H1 (cell line): ENCODE data around the gene TRIM44. TPM values are rescaled to one million over a fixed set of nuclear protein-coding genes. Genes with fewer than 3 reads are reported as not detected.

Experiments used
- CTCF ChIA-PET: fragments of 300-600 bp; sonication (Branson Sonifier 250); formaldehyde crosslinking; loops from one replicate; lab custom pipeline; 2021; ENCODE audit not compliant: partially characterized antibody; lab: Charles Lee
- POLR2A ChIA-PET: fragments of 300-600 bp; sonication (Branson Sonifier 250); formaldehyde crosslinking; loops from one replicate; lab custom pipeline; 2021; ENCODE audit warnings: inconsistent platforms; ENCODE audit not compliant: partially characterized antibody; lab: Charles Lee
- DNase-seq, 2 experiments: peaks; one replicate each; pipeline versions ENCODE4 v3.0.0 to v3.0.0-alpha.2; 2010 to 2022; ENCODE audit warnings: low spot score in 2 of 2, low read depth in 1 of 2, mixed read lengths in 1 of 2
- FAIRE-seq: peaks from 2 replicates; lab custom pipeline; 2011; peaks lifted over from hg19 to GRCh38; lab: Jason Lieb, UNC
- H2AFZ ChIP-seq: 2 replicates; pipeline ENCODE4 v1.8.1; 2012; ENCODE audit warnings: low read length, inconsistent platforms
- H2AK5ac ChIP-seq: 2 replicates; pipeline ENCODE4 v1.6.1; 2013; ENCODE audit warnings: low read depth, low read length
- H2BK120ac ChIP-seq: replicated peaks from 2 replicates; pipeline ENCODE3; 2013; ENCODE audit warnings: low read depth, low read length, inconsistent platforms
- H2BK12ac ChIP-seq: 2 replicates; pipeline ENCODE4 v1.6.1; 2013; ENCODE audit warnings: low read depth, low read length
- H2BK15ac ChIP-seq: 2 replicates; pipeline ENCODE4 v1.6.1; 2013; ENCODE audit warnings: low read length
- H2BK20ac ChIP-seq: 2 replicates; pipeline ENCODE4 v1.6.1; 2013; ENCODE audit warnings: low read length
- H2BK5ac ChIP-seq: 2 replicates; pipeline ENCODE4 v1.6.1; 2013; ENCODE audit warnings: low read depth, low read length
- H3K14ac ChIP-seq: 2 replicates; pipeline ENCODE4 v1.6.1; 2013; ENCODE audit warnings: inconsistent platforms; ENCODE audit not compliant: insufficient read length
- H3K18ac ChIP-seq: 2 replicates; pipeline ENCODE4 v1.6.1; 2013; ENCODE audit warnings: low read length; ENCODE audit errors: extremely low read depth
- H3K23ac ChIP-seq: 2 replicates; pipeline ENCODE4 v1.6.1; 2013; ENCODE audit warnings: inconsistent platforms; ENCODE audit not compliant: insufficient read length
- H3K23me2 ChIP-seq: 2 replicates; pipeline ENCODE4 v1.6.1; 2013; ENCODE audit warnings: low read depth, low read length
- H3K27ac ChIP-seq: 2 replicates; pipeline ENCODE4 v1.6.1; 2011; ENCODE audit warnings: low read depth, low read length, inconsistent platforms
- H3K27me3 ChIP-seq, 4 experiments: replicated peaks in 1 of 4; 1 replicate in 1 of 4; 2 replicates in 3 of 4; pipeline versions ENCODE4 v1.6.1 to v1.8.1; 2011 to 2013; ENCODE audit warnings: low read length in 3 of 4, mild to moderate bottlenecking in 3 of 4, inconsistent platforms in 2 of 4, mixed read lengths in 2 of 4, moderate library complexity in 1 of 4; ENCODE audit not compliant: control insufficient read depth in 3 of 4, insufficient read depth in 3 of 4; ENCODE audit errors: extremely low read depth in 1 of 4
- H3K36me3 ChIP-seq, 4 experiments: 2 replicates each; pipeline versions ENCODE4 v1.6.1 to v1.8.1; 2011 to 2013; ENCODE audit warnings: mild to moderate bottlenecking in 4 of 4, low read length in 3 of 4, moderate library complexity in 2 of 4, control low read depth in 1 of 4, inconsistent platforms in 1 of 4; ENCODE audit not compliant: insufficient read depth in 4 of 4, control insufficient read depth in 2 of 4
- H3K4ac ChIP-seq: replicated peaks from 2 replicates; pipeline ENCODE3; 2013; ENCODE audit warnings: low read length, low read depth, mixed read lengths, inconsistent platforms; ENCODE audit not compliant: insufficient read length
- H3K4me1 ChIP-seq, 4 experiments: replicated peaks in 1 of 4; 1 replicate in 1 of 4; 2 replicates in 3 of 4; pipeline versions ENCODE4 v1.6.1 to v1.8.1; 2011 to 2013; ENCODE audit warnings: low read length in 3 of 4, inconsistent platforms in 2 of 4, mixed read lengths in 1 of 4; ENCODE audit not compliant: insufficient read depth in 4 of 4, control insufficient read depth in 3 of 4
- H3K4me2 ChIP-seq, 2 experiments: 2 replicates each; pipeline versions ENCODE4 v1.6.1 to v1.8.1; 2011 to 2013; ENCODE audit warnings: low read depth in 2 of 2, low read length in 2 of 2, control low read depth in 1 of 2, inconsistent platforms in 1 of 2, mild to moderate bottlenecking in 1 of 2; ENCODE audit not compliant: insufficient read depth in 1 of 2
- H3K4me3 ChIP-seq, 4 experiments: fragments of 200-600, 300-600 bp in 1 of 4; sonication (generic), shearing (Covaris generic), sonication (Bioruptor Twin) in 1 of 4; 2 replicates each; pipeline versions ENCODE4 v1.5.1 to v1.8.1; 2011 to 2016; ENCODE audit warnings: low read length in 4 of 4, low read depth in 3 of 4, control low read depth in 2 of 4, inconsistent platforms in 2 of 4, mild to moderate bottlenecking in 2 of 4, mixed read lengths in 1 of 4, moderate library complexity in 1 of 4; ENCODE audit not compliant: insufficient read depth in 2 of 4; ENCODE audit errors: extremely low read depth in 1 of 4
- H3K56ac ChIP-seq: replicated peaks from 2 replicates; pipeline ENCODE3; 2013; ENCODE audit warnings: low read depth, mild to moderate bottlenecking, mixed read lengths, low read length, inconsistent platforms; ENCODE audit not compliant: insufficient read length
- H3K79me1 ChIP-seq: 2 replicates; pipeline ENCODE4 v1.6.1; 2013; ENCODE audit warnings: low read depth, low read length, control low read depth
- H3K79me2 ChIP-seq, 2 experiments: 2 replicates each; pipeline versions ENCODE4 v1.6.1 to v1.8.1; 2012 to 2013; ENCODE audit warnings: low read length in 2 of 2, mild to moderate bottlenecking in 2 of 2, inconsistent platforms in 1 of 2; ENCODE audit not compliant: insufficient read depth in 2 of 2, control insufficient read depth in 1 of 2
- H3K9ac ChIP-seq, 4 experiments: replicated peaks in 1 of 4; 1 replicate in 1 of 4; 2 replicates in 3 of 4; pipeline versions ENCODE4 v1.6.1 to v1.8.1; 2011 to 2013; ENCODE audit warnings: low read depth in 3 of 4, low read length in 3 of 4, control low read depth in 2 of 4, mild to moderate bottlenecking in 2 of 4, moderate library complexity in 2 of 4, inconsistent platforms in 1 of 4; ENCODE audit errors: extremely low read depth in 1 of 4
- H3K9me3 ChIP-seq, 2 experiments: 2 replicates each; pipeline versions ENCODE4 v1.6.1 to v1.8.1; 2012 to 2013; ENCODE audit warnings: mild to moderate bottlenecking in 2 of 2, moderate library complexity in 2 of 2, control low read depth in 1 of 2, inconsistent platforms in 1 of 2, low read depth in 1 of 2, low read length in 1 of 2, mixed read lengths in 1 of 2; ENCODE audit not compliant: insufficient read depth in 2 of 2
- H4K20me1 ChIP-seq, 2 experiments: replicated peaks in 1 of 2; 2 replicates each; pipeline versions ENCODE3 to v1.8.1; 2011 to 2013; ENCODE audit warnings: inconsistent platforms in 2 of 2, low read length in 2 of 2, mild to moderate bottlenecking in 1 of 2; ENCODE audit not compliant: insufficient read depth in 2 of 2, control insufficient read depth in 1 of 2
- H4K5ac ChIP-seq: 2 replicates; pipeline ENCODE4 v1.6.1; 2013; ENCODE audit warnings: low read length, low read depth, mixed read lengths, inconsistent platforms; ENCODE audit not compliant: insufficient read length
- H4K8ac ChIP-seq: 2 replicates; pipeline ENCODE4 v1.8.0; 2013; ENCODE audit warnings: mild to moderate bottlenecking, moderate library complexity, low read length, inconsistent platforms; ENCODE audit not compliant: insufficient read depth; ENCODE audit errors: extremely low read depth
- H4K91ac ChIP-seq: replicated peaks from 2 replicates; pipeline ENCODE3; 2013; ENCODE audit warnings: low read length, mixed read lengths, inconsistent platforms; ENCODE audit not compliant: insufficient read length
- CEBPB ChIP-seq: IDR thresholded peaks from 2 replicates; pipeline ENCODE4 v1.6.1; 2012; ENCODE audit warnings: low read depth, low read length
- CHD2 ChIP-seq: IDR thresholded peaks from 2 replicates; pipeline ENCODE4 v1.6.1; 2012; ENCODE audit warnings: low read length, improper control_type of control experiment
- MAFK ChIP-seq: IDR thresholded peaks from 2 replicates; pipeline ENCODE4 v1.6.1; 2012; ENCODE audit warnings: low read depth, mild to moderate bottlenecking, improper control_type of control experiment, low read length
- NRF1 ChIP-seq: IDR thresholded peaks from 2 replicates; pipeline ENCODE4 v1.6.1; 2011; ENCODE audit warnings: mild to moderate bottlenecking, low read depth, low read length, improper control_type of control experiment
- TBP ChIP-seq: IDR thresholded peaks from 2 replicates; pipeline ENCODE4 v1.6.1; 2011; ENCODE audit warnings: low read depth, low read length, improper control_type of control experiment
- USF2 ChIP-seq: IDR thresholded peaks from 2 replicates; pipeline ENCODE4 v1.6.1; 2011; ENCODE audit warnings: low read length, improper control_type of control experiment
- WGBS, 2 experiments: shearing (Covaris generic) in 1 of 2; methylation state at CpG; one replicate each; pipeline versions ENCODE4 v1.1.6 to v1.1.7; 2013 to 2015; ENCODE audit warnings: low lambda C conversion rate in 2 of 2, mixed read lengths in 2 of 2, inconsistent platforms in 1 of 2, low coverage in 1 of 2, missing lambda C conversion rate in 1 of 2; ENCODE audit not compliant: insufficient replicate concordance in 2 of 2, insufficient coverage in 1 of 2, insufficient read length in 1 of 2; ENCODE audit errors: extremely low coverage in 1 of 2, missing lambda C conversion rate in 1 of 2; 5-methylcytosine and 5-hydroxymethylcytosine counted together
- polyA plus RNA-seq, 7 experiments: library from polyadenylated mRNA; depleted of rRNA in 3 of 7; stranded (reverse) in 5 of 7; unstranded in 2 of 7; fragments of >200 nt in 5 of 7; fragments of 200-250 nt in 2 of 7; gene quantifications; 1 replicate in 5 of 7; 2 replicates in 1 of 7; 4 replicates in 1 of 7; pipeline versions ENCODE4 v1.2.1 to v1.2.3, GENCODE V29; 2011 to 2013; ENCODE audit warnings: missing spikeins in 2 of 7, mixed read lengths in 2 of 7
- total RNA-seq: library from RNA; stranded (reverse); fragmentation: NEBNext Ultra II Directional; extraction: Animal tissue kit (Norgen Biotek cat#: 25700); gene quantifications from 2 replicates; pipeline ENCODE4 v1.2.1, GENCODE V29; 2021

TRIM44 gene
- total and polyA plus RNA-seq, 2 of the 8 experiments (the other 6 are each of a cell fraction or from before 2014, with no cell fraction given): 13.9 to 34.4 TPM

- no peak overlapping the region for H3K4me3 ChIP-seq
- H3K79me1 ChIP-seq: no peaks in the 10 kb centered on the region
- no peak for TF ChIP-seq NRF1
- TF ChIP-seq TBP: no peak
- TF ChIP-seq CEBPB: peak; percentile 17; the same call in 1 of the 2 replicates
- no peak for TF ChIP-seq MAFK
- no peak for TF ChIP-seq USF2
- TF ChIP-seq CHD2: no peak
- peaks cover 0 to 6% (median 4%) of the 10 kb centered on the region in 4 experiments; a peak in 6 of 7 replicates for H3K4me1 ChIP-seq
- FAIRE-seq (no peak), DNase-seq (no peak)
- H2BK120ac ChIP-seq: no peak overlapping the region
- no peak overlapping the region for H2AK5ac ChIP-seq
- no peak overlapping the region for H4K5ac ChIP-seq
- H2BK12ac ChIP-seq: peak overlapping the region; percentile 27; the same call in 1 of the 2 replicates
- H2AFZ ChIP-seq: no peak overlapping the region
- no peak overlapping the region for H3K18ac ChIP-seq
- ChIA-PET POLR2A (no interaction called here), CTCF (interaction anchor here (1.0 to 1.2 kb wide), 2 partner anchors 24 to 71 kb away, joined by 3 read pairs; no protein-coding TSS in a partner anchor)
- no peak overlapping the region for H3K4ac ChIP-seq
- no peaks in the 10 kb centered on the region for H3K27me3 ChIP-seq
- H3K79me2 ChIP-seq: no peaks in the 10 kb centered on the region
- H4K8ac ChIP-seq: no peak overlapping the region
- peak overlapping the region; percentile 6 to 36; a peak in 2 of 4 replicates for H3K4me2 ChIP-seq
- no peak overlapping the region for H4K91ac ChIP-seq
- H3K27ac ChIP-seq: no peak overlapping the region
- H3K56ac ChIP-seq: no peak overlapping the region
- H3K9me3 ChIP-seq: no peaks in the 10 kb centered on the region
- no peak overlapping the region for H2BK15ac ChIP-seq
- H3K23ac ChIP-seq: no peak overlapping the region
- H3K23me2 ChIP-seq: no peaks in the 10 kb centered on the region
- 57% methylated on average over 9 of the region's 9 CpGs; no CpG with 5 or more reads in 1 of the 2 experiments for WGBS, 2 experiments
- H2BK5ac ChIP-seq: no peak overlapping the region
- no peaks in the 10 kb centered on the region for H4K20me1 ChIP-seq
- no peaks in the 10 kb centered on the region for H3K36me3 ChIP-seq
- no peak overlapping the region for H2BK20ac ChIP-seq
- H3K9ac ChIP-seq: no peak overlapping the region; a peak in 1 of 7 replicates
- H3K14ac ChIP-seq: no peak overlapping the region
Measured at GRCh38 chr11:35639591-35640179, 22.9 kb upstream of the TRIM44 start.
